Measurements from ENCODE around the gene TEX51.

Gene TEX51

GRCh38 chr2:126906781-126907180, 8.1 kb downstream of the TEX51 start:
- no peak overlapping the region for H3K4me3 Mint-ChIP-seq
- peaks cover 4% of the 10 kb centered on the region for H3K4me1 Mint-ChIP-seq
- DNase-seq (ENCODE audit: low spot score in 2 of 2) (no peak), ATAC-seq (ENCODE audit: low read depth) (no peak)
- peaks cover 31% of the 10 kb centered on the region for H3K27me3 Mint-ChIP-seq
- H3K36me3 Mint-ChIP-seq: peaks cover 7% of the 10 kb centered on the region
- no peak overlapping the region for H3K27ac Mint-ChIP-seq
- H3K9me3 Mint-ChIP-seq: peaks cover 11% of the 10 kb centered on the region

GRCh38 chr2:126907671-126908070, 9.0 kb downstream of the TEX51 start:
- no peak overlapping the region for H3K27ac Mint-ChIP-seq
- no peak for DNase-seq (ENCODE audit: low spot score in 2 of 2)
- peaks cover 3% of the 10 kb centered on the region for H3K36me3 Mint-ChIP-seq
- no peak for ATAC-seq (ENCODE audit: low read depth)
- peaks cover 4% of the 10 kb centered on the region for H3K4me1 Mint-ChIP-seq
- no peak overlapping the region for H3K4me3 Mint-ChIP-seq
- peaks cover 27% of the 10 kb centered on the region for H3K27me3 Mint-ChIP-seq
- peaks cover 8% of the 10 kb centered on the region for H3K9me3 Mint-ChIP-seq

GRCh38 chr2:126908721-126909177, 10.1 kb downstream of the TEX51 start:
- H3K36me3 Mint-ChIP-seq: peaks cover 1% of the 10 kb centered on the region
- peaks cover 22% of the 10 kb centered on the region for H3K27me3 Mint-ChIP-seq
- H3K27ac Mint-ChIP-seq: no peak overlapping the region
- ATAC-seq (ENCODE audit: low read depth) (no peak), DNase-seq (ENCODE audit: low spot score in 2 of 2) (no peak)
- H3K9me3 Mint-ChIP-seq: peaks cover 5% of the 10 kb centered on the region
- peaks cover 4% of the 10 kb centered on the region for H3K4me1 Mint-ChIP-seq
- no peak overlapping the region for H3K4me3 Mint-ChIP-seq

GRCh38 chr2:126909366-126909765, 10.7 kb downstream of the TEX51 start:
- Mint-ChIP-seq H3K9me3 (peaks cover 3% of the 10 kb centered on the region), H3K36me3 (peaks cover 1% of the 10 kb centered on the region), H3K4me1 (peaks cover 4% of the 10 kb centered on the region), H3K27me3 (peaks cover 22% of the 10 kb centered on the region), H3K27ac (no peak overlapping the region), H3K4me3 (no peak overlapping the region)
- DNase-seq (ENCODE audit: low spot score in 2 of 2): no peak
- no peak for ATAC-seq (ENCODE audit: low read depth)

- Mint-ChIP-seq H3K9me3 (peaks cover 3% of the 10 kb centered on the region), H3K4me3 (no peak overlapping the region), H3K27me3 (peaks cover 22% of the 10 kb centered on the region), H3K27ac (no peak overlapping the region), H3K36me3 (peaks cover 1% of the 10 kb centered on the region), H3K4me1 (peaks cover 4% of the 10 kb centered on the region)
- DNase-seq (ENCODE audit: low spot score in 2 of 2) (no peak), ATAC-seq (ENCODE audit: low read depth) (no peak)
These were observed 11.1 kb downstream of the TEX51 start for GRCh38 chr2:126909781-126910180.

- Mint-ChIP-seq H3K36me3 (peaks cover under 1% of the 10 kb centered on the region), H3K4me3 (no peak overlapping the region), H3K27ac (no peak overlapping the region), H3K27me3 (peaks cover 20% of the 10 kb centered on the region), H3K4me1 (peaks cover 2% of the 10 kb centered on the region), H3K9me3 (peaks cover 2% of the 10 kb centered on the region)
- ATAC-seq (ENCODE audit: low read depth): no peak
- DNase-seq (ENCODE audit: low spot score in 2 of 2): no peak
These were observed 11.9 kb downstream of the TEX51 start for GRCh38 chr2:126910637-126911036.

GRCh38 chr2:126911111-126911796, 12.6 kb downstream of the TEX51 start:
- H3K27ac Mint-ChIP-seq: no peak overlapping the region
- H3K9me3 Mint-ChIP-seq: no peaks in the 10 kb centered on the region

GRCh38 chr2:126912201-126912600, 13.5 kb downstream of the TEX51 start:
- H3K4me3 Mint-ChIP-seq: no peak overlapping the region
- H3K36me3 Mint-ChIP-seq: no peaks in the 10 kb centered on the region
- DNase-seq (ENCODE audit: low spot score in 2 of 2): no peak
- H3K27ac Mint-ChIP-seq: peak overlapping the region; percentile 40
- ATAC-seq (ENCODE audit: low read depth): no peak
- no peaks in the 10 kb centered on the region for H3K9me3 Mint-ChIP-seq
- H3K4me1 Mint-ChIP-seq: no peaks in the 10 kb centered on the region
- H3K27me3 Mint-ChIP-seq: peaks cover 16% of the 10 kb centered on the region

More at GRCh38 chr2:126911111-126911796, 12.6 kb downstream of the TEX51 start:
- H3K4me1 Mint-ChIP-seq: no peaks in the 10 kb centered on the region
- DNase-seq (ENCODE audit: low spot score in 2 of 2): no peak
- no peaks in the 10 kb centered on the region for H3K36me3 Mint-ChIP-seq
- H3K4me3 Mint-ChIP-seq: no peak overlapping the region
- no peak for ATAC-seq (ENCODE audit: low read depth)
- H3K27me3 Mint-ChIP-seq: peaks cover 18% of the 10 kb centered on the region

GRCh38 chr2:126913329-126913728, 14.6 kb downstream of the TEX51 start:
- no peak overlapping the region for H3K4me3 Mint-ChIP-seq
- ATAC-seq (ENCODE audit: low read depth) (no peak), DNase-seq (ENCODE audit: low spot score in 2 of 2) (no peak)
- H3K36me3 Mint-ChIP-seq: no peaks in the 10 kb centered on the region
- H3K27ac Mint-ChIP-seq: no peak overlapping the region
- no peaks in the 10 kb centered on the region for H3K9me3 Mint-ChIP-seq
- H3K27me3 Mint-ChIP-seq: peaks cover 10% of the 10 kb centered on the region
- no peaks in the 10 kb centered on the region for H3K4me1 Mint-ChIP-seq

- H3K4me3 Mint-ChIP-seq: no peak overlapping the region
- no peak overlapping the region for H3K27ac Mint-ChIP-seq
- DNase-seq (ENCODE audit: low spot score in 2 of 2) (no peak), ATAC-seq (ENCODE audit: low read depth) (no peak)
- no peaks in the 10 kb centered on the region for H3K36me3 Mint-ChIP-seq
- peaks cover 10% of the 10 kb centered on the region for H3K27me3 Mint-ChIP-seq
- H3K4me1 Mint-ChIP-seq: no peaks in the 10 kb centered on the region
- no peaks in the 10 kb centered on the region for H3K9me3 Mint-ChIP-seq
These were observed 15.4 kb downstream of the TEX51 start for GRCh38 chr2:126913881-126914615.

GRCh38 chr2:126914811-126915500, 16.3 kb downstream of the TEX51 start:
- no peaks in the 10 kb centered on the region for H3K36me3 Mint-ChIP-seq
- no peaks in the 10 kb centered on the region for H3K9me3 Mint-ChIP-seq
- H3K27me3 Mint-ChIP-seq: peaks cover 5% of the 10 kb centered on the region
- no peak overlapping the region for H3K27ac Mint-ChIP-seq
- DNase-seq (ENCODE audit: low spot score in 2 of 2) (no peak), ATAC-seq (ENCODE audit: low read depth) (no peak)
- no peaks in the 10 kb centered on the region for H3K4me1 Mint-ChIP-seq
- H3K4me3 Mint-ChIP-seq: no peak overlapping the region

GRCh38 chr2:126915903-126916302, 17.2 kb downstream of the TEX51 start:
- no peaks in the 10 kb centered on the region for H3K36me3 Mint-ChIP-seq
- no peak for ATAC-seq (ENCODE audit: low read depth)
- no peak overlapping the region for H3K4me3 Mint-ChIP-seq
- DNase-seq (ENCODE audit: low spot score in 2 of 2): no peak
- no peaks in the 10 kb centered on the region for H3K4me1 Mint-ChIP-seq
- H3K27me3 Mint-ChIP-seq: peaks cover 5% of the 10 kb centered on the region
- H3K9me3 Mint-ChIP-seq: no peaks in the 10 kb centered on the region
- H3K27ac Mint-ChIP-seq: no peak overlapping the region

GRCh38 chr2:126916744-126917143, 18.1 kb downstream of the TEX51 start:
- Mint-ChIP-seq H3K36me3 (no peaks in the 10 kb centered on the region), H3K4me1 (no peaks in the 10 kb centered on the region), H3K27me3 (peaks cover 5% of the 10 kb centered on the region), H3K27ac (no peak overlapping the region), H3K9me3 (no peaks in the 10 kb centered on the region), H3K4me3 (no peak overlapping the region)
- ATAC-seq (ENCODE audit: low read depth): no peak
- DNase-seq (ENCODE audit: low spot score in 2 of 2): no peak

GRCh38 chr2:126921066-126921465, 22.4 kb downstream of the TEX51 start:
- ATAC-seq (ENCODE audit: low read depth): no peak
- Mint-ChIP-seq H3K9me3 (peaks cover 1% of the 10 kb centered on the region), H3K27ac (no peak overlapping the region), H3K4me3 (no peak overlapping the region), H3K4me1 (no peaks in the 10 kb centered on the region), H3K36me3 (no peaks in the 10 kb centered on the region), H3K27me3 (peaks cover 5% of the 10 kb centered on the region)
- no peak for DNase-seq (ENCODE audit: low spot score in 2 of 2)
